Activated gamma-delta T cell treated with Interleukin-2 at 50 U/mL for 16 hours (primary cell): Measurements from ENCODE around the gene TBC1D14.

ENCODE experiments used
- DNase-seq: peaks from one replicate; pipeline ENCODE4 v3.0.0-alpha.2; 2020

The TBC1D14 gene

GRCh38 chr4:7004331-7004730 lies 94.7 kb downstream of the TBC1D14 start:
- DNase-seq: no peak

GRCh38 chr4:7005571-7005970 lies 95.9 kb downstream of the TBC1D14 start:
- DNase-seq: no peak

- no peak for DNase-seq
Measured at GRCh38 chr4:7006411-7006810, 96.8 kb downstream of the TBC1D14 start.

GRCh38 chr4:7007142-7007907 lies 97.7 kb downstream of the TBC1D14 start:
- DNase-seq: no peak

GRCh38 chr4:7007944-7008343 lies 98.3 kb downstream of the TBC1D14 start:
- no peak for DNase-seq

GRCh38 chr4:7009564-7009963 lies 99.9 kb downstream of the TBC1D14 start:
- no peak for DNase-seq

- no peak for DNase-seq
Measured at GRCh38 chr4:7013175-7013574, 103.5 kb downstream of the TBC1D14 start.

- DNase-seq: no peak
Measured at GRCh38 chr4:7014815-7015214, 105.2 kb downstream of the TBC1D14 start.

GRCh38 chr4:7015383-7016035 lies 105.9 kb downstream of the TBC1D14 start:
- no peak for DNase-seq

GRCh38 chr4:7016086-7016485 lies 106.5 kb downstream of the TBC1D14 start:
- no peak for DNase-seq

- no peak for DNase-seq
Measured at GRCh38 chr4:7016512-7016911, 106.9 kb downstream of the TBC1D14 start.

- no peak for DNase-seq
Measured at GRCh38 chr4:7017446-7018048, 107.9 kb downstream of the TBC1D14 start.

- DNase-seq: no peak
Measured at GRCh38 chr4:7018281-7018680, 108.7 kb downstream of the TBC1D14 start.

GRCh38 chr4:7019367-7019766 lies 109.7 kb downstream of the TBC1D14 start:
- DNase-seq: no peak

- no peak for DNase-seq
Measured at GRCh38 chr4:7020290-7020689, 110.7 kb downstream of the TBC1D14 start.

- DNase-seq: no peak
Measured at GRCh38 chr4:7020856-7021255, 111.2 kb downstream of the TBC1D14 start.

GRCh38 chr4:7021355-7021754 lies 111.7 kb downstream of the TBC1D14 start:
- no peak for DNase-seq

GRCh38 chr4:7021930-7022664 lies 112.5 kb downstream of the TBC1D14 start:
- DNase-seq: no peak

- no peak for DNase-seq
Measured at GRCh38 chr4:7023486-7023885, 113.9 kb downstream of the TBC1D14 start.

- no peak for DNase-seq
Measured at GRCh38 chr4:7023901-7024300, 114.3 kb downstream of the TBC1D14 start.

- no peak for DNase-seq
Measured at GRCh38 chr4:7024336-7024890, 114.8 kb downstream of the TBC1D14 start.

- DNase-seq: no peak
Measured at GRCh38 chr4:7025040-7025602, 115.5 kb downstream of the TBC1D14 start.

GRCh38 chr4:7026107-7026506 lies 116.5 kb downstream of the TBC1D14 start:
- DNase-seq: no peak
